SK-N-MC (cell line): ENCODE results near the gene MYL6.

Experiments
- EZH2 ChIP-seq: fragments of 200-600 bp; sonication (generic); IDR thresholded peaks from one replicate; pipeline ENCODE4 v1.6.1; 2017; ENCODE audit warnings: antibody characterized with exemption
- FOXP2 ChIP-seq: optimal IDR thresholded peaks from 2 replicates; pipeline ENCODE3; 2011; ENCODE audit warnings: mild to moderate bottlenecking, moderate library complexity; ENCODE audit not compliant: insufficient read depth; ENCODE audit errors: extremely low read length, control extremely low read depth
- POLR2AphosphoS5 ChIP-seq: IDR thresholded peaks from 2 replicates; pipeline ENCODE4 v1.6.1; 2012; ENCODE audit warnings: mild to moderate bottlenecking, low read depth, low read length, borderline replicate concordance

DNA sequence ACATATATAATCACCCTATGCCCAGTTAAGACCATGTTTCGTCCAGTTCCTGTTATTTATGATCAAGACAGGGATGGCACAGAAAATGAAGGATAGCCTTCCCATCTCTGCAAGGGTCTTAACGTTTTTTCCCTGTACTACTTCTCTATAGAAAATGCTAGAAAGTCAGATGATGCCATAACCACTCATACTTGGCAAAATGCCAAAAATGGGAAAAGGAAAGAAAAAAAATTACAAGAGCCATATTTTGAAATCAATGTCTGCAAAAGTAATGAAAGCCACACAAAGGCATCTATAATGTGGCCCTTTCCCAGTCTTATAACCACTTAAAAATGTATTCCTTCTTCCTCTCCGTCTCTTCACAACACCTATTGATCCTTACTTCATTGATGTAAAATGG, 7.6 kb upstream of the MYL6 start:
- TF ChIP-seq EZH2 (no peak), POLR2AphosphoS5 (no peak), FOXP2 (no peak)
